Frontal cortex (tissue), 4 donors: ENCODE measurements around the gene VPREB1. TPM values are rescaled to one million over a fixed set of nuclear protein-coding genes. Genes with fewer than 3 reads are reported as not detected.
"Not testable (repeated sequence)": the region's sequence is repeated elsewhere in the genome, so short reads cannot be mapped to it uniquely, and the experiment has no call there.

Experiments used
- DNase-seq, 2 donors: peaks; one replicate each; pipeline ENCODE4 v3.0.0; 2012; ENCODE audit warnings: low spot score in 2 of 2
- FAIRE-seq: peaks from 2 replicates; lab custom pipeline; 2012; peaks lifted over from hg19 to GRCh38; lab: Jason Lieb, UNC
- total RNA-seq: library from RNA; depleted of rRNA; stranded (reverse); fragments of >200 nt; gene quantifications from one replicate; pipeline ENCODE4 v1.2.3, GENCODE V29; 2014
- donor health status: control.
- donor health status: control.
- donor health status: control.

Gene VPREB1
- total RNA-seq, 1 donor from 2014 or later, result not detected

DNA sequence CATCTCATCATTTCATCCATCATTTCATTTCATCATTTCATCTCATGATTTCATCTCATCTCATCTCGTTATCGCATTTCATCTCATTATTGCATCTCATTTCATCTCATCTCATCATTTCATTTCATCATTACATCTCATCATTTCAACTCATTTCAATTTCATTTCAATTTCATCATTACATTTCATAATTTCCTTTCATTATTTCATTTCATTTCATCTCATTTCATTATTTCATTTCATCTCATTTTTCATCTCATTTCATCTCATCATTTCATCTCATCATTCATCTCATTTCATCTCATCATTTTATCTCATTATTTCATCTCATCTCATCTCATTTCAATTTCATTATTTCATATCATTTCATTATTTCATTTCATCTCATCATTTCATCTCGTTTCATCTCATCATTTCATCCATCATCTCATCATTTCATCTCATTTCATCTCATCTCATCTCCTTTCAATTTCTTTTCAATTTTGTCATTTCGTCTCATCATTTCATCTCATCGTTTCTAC is 42.6 kb downstream of the VPREB1 start:
- not testable (repeated sequence) for FAIRE-seq, DNase-seq

DNA sequence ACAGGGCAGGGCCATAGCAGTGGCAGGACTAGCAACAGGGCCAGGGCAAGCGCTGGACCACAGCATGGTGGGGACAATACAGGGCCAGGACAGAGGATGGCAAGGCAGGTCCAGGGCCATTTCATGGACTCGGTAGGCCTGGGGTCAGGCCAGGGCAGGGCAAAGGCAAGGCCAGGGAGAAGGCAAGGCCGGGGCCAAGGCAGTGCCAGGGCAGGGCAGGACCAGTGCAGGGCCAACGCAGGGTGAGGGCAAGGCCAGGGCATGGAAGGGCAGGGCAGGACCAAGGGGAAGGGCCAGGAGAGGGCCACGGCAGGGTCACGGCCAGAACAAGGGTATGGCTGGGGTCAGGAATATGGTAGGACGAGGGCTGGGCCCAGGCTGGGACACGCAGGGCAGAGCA is 45.1 kb downstream of the VPREB1 start:
- not testable (repeated sequence) for FAIRE-seq, DNase-seq

- FAIRE-seq, DNase-seq: not testable (repeated sequence)
These were observed 46.7 kb downstream of the VPREB1 start for GRCh38 chr22:22291129-22291806.

DNA sequence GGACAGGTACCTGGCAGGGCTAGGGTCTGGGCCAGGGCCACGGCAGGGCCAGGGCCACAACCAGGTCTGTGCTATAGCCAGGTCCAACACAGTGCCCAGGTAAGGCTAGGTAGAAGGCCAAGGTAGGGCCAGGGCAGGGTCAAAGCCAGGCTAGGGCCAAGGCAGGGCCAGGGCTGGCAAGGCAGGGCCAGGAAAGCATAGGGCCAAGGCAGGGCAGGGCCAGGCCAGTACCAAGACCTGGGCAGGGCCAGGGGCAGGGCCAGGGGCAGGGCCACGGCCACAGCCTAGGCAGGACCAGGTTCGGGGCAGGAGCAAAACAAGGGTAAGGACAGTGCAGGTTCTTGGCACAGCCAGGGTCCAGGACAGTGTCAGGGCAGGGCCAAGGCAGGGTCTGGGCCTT is 48.1 kb downstream of the VPREB1 start:
- FAIRE-seq, DNase-seq: not testable (repeated sequence)

DNA sequence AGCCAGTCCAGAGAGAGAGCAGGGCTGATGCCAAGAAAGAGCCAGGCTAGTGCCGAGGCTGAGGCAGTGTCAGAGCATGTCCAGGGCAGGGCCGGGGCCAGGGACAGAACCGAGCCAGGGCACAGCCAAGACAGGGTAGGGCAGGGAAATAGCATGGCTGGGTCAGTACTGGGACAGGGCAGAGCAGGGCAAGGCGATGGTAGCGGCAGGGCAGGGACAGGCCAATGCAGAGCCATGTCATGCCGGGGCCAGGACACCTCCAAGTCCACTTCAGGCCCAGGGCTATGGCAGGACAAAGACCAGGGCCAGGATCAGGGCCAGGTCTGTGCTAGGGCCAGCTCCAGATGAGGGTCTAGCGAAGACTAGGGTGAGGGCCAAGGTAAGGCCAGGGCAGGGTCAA is 48.9 kb downstream of the VPREB1 start:
- not testable (repeated sequence) for DNase-seq, FAIRE-seq

DNA sequence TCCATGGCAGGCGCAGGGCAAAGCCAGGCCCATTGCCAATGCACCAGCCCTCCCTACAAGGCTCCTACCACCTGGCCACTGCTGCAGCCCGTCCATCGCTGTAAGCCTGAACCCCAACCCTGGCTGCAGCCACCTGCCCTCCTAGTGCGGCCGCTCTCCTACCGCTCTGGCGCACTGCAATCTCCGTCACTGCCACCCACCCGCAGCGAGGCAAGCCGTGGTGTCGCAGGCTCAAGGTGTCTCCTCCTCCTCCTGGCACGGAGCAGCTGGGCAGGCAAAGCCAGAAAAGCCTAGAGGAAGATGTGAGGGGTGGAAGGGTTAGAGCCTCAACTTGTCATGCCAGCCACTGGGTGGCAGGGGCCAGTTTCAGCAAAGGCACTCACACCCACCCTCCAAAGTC is 50.1 kb downstream of the VPREB1 start:
- FAIRE-seq, result not testable (repeated sequence)

More for the DNA sequence above, 50.1 kb downstream of the VPREB1 start:
- not testable (repeated sequence) for DNase-seq
